Upper lobe of left lung (tissue), 4 donors: ENCODE data around the gene PLAGL1.
A peak's percentile ranks its signal among the peaks of the same experiment; 100 is the strongest.

Experiments used
- EP300 ChIP-seq, 4 donors: sonication (generic); formaldehyde crosslinking; IDR thresholded peaks; one replicate each; pipeline ENCODE4 v1.5.1; 2017; ENCODE audit warnings: antibody characterized with exemption in 4 of 4, control low read depth in 2 of 4
- POLR2A ChIP-seq, 4 donors: fragments of 450-650 bp; IDR thresholded peaks; one replicate each; pipeline ENCODE4 v1.5.1; 2016 to 2017; ENCODE audit warnings: antibody characterized with exemption in 4 of 4, mild to moderate bottlenecking in 2 of 4
- TF ChIP-seq, protein P1 (sequence below), 6 experiments: fragments of 450-650 bp in 4 of 6; fragments of 200-600 bp in 2 of 6; sonication (generic) in 2 of 6; IDR thresholded peaks; one replicate each; pipeline ENCODE4 v1.5.1; 2016 to 2019; ENCODE audit warnings: antibody characterized with exemption in 6 of 6

DNA sequence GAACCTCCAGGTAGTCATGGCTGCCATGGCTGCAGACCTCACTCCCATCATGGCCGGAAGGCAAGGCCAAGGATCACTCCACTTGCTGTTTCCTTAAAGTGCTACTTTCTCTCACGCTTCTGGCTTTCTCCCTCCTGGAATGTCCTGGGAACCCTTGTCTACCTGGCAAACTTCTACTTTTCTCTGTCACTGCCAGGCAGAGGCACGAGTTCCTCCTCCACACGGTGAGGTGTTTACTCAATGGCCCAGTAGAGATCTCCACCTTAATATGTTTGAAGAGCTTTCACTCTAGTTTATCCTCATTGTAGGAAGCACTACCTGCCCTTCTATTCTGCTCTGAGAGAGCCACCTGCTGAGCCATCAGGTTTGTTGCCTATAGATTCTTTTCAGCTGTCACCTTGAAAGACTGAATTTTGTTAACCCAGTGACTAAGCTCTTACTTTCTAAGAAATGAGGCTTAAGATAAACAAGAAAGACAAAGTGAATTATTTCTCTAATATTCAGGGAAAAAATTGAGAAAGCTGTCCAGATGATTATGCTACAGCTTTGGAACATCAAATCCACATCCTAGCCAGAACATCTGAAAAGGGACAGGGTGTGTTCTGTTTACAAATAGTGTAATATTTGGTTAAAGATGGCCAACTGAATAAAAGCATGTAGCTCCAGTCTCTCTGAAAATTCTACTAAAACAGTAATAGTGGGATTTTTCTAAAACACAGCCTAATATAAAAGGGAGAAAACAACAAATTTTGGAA, 54.9 kb downstream of the PLAGL1 start:
- TF ChIP-seq, protein P1, sequence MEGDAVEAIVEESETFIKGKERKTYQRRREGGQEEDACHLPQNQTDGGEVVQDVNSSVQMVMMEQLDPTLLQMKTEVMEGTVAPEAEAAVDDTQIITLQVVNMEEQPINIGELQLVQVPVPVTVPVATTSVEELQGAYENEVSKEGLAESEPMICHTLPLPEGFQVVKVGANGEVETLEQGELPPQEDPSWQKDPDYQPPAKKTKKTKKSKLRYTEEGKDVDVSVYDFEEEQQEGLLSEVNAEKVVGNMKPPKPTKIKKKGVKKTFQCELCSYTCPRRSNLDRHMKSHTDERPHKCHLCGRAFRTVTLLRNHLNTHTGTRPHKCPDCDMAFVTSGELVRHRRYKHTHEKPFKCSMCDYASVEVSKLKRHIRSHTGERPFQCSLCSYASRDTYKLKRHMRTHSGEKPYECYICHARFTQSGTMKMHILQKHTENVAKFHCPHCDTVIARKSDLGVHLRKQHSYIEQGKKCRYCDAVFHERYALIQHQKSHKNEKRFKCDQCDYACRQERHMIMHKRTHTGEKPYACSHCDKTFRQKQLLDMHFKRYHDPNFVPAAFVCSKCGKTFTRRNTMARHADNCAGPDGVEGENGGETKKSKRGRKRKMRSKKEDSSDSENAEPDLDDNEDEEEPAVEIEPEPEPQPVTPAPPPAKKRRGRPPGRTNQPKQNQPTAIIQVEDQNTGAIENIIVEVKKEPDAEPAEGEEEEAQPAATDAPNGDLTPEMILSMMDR (IDR thresholded peaks at IDR 0.05) = no peak
- TF ChIP-seq POLR2A (IDR thresholded peaks at IDR 0.05) (no peak), EP300 (IDR thresholded peaks at IDR 0.05) (peak in 3 of 4 donors; percentile 15 to 87 (median 51))
